Mucosa of descending colon (tissue), 3 donors: ENCODE results near the gene TANK. TPM values are rescaled to one million over a fixed set of nuclear protein-coding genes. Genes with fewer than 3 reads are reported as not detected.
"Not testable (repeated sequence)": the region's sequence is repeated elsewhere in the genome, so short reads cannot be mapped to it uniquely, and the experiment has no call there.

Experiments used
- ATAC-seq: fragments of 200-7000 bp; cut with Tn5 transposase; one replicate; pipeline ENCODE4 v1.9.1; 2020; ENCODE audit warnings: mild to moderate bottlenecking, moderate library complexity
- DNase-seq, 3 donors: peaks; one replicate each; pipeline ENCODE4 v3.0.0-alpha.2; 2020
- H3K36me3 ChIP-seq: fragments of 200-600 bp; one replicate; pipeline ENCODE4 v1.8.0; 2021; ENCODE audit warnings: low read depth, mild to moderate bottlenecking
- H3K4me1 ChIP-seq: fragments of 200-600 bp; one replicate; pipeline ENCODE4 v1.8.0; 2021; ENCODE audit warnings: low read depth, mild to moderate bottlenecking
- H3K4me3 ChIP-seq: fragments of 200-600 bp; one replicate; pipeline ENCODE4 v1.8.0; 2021; ENCODE audit warnings: mild to moderate bottlenecking
- H3K9me3 ChIP-seq: fragments of 200-600 bp; one replicate; pipeline ENCODE4 v1.8.0; 2021; ENCODE audit warnings: mild to moderate bottlenecking
- intact Hi-C, 2 donors: fragments of 100-400 bp; cut with DNase I in 1 of 2; cut with micrococcal nuclease in 1 of 2; formaldehyde crosslinking; loops; one replicate each; pipeline versions ENCODE4 v1.11.0 to v1.11.1; 2022; cut with DNase I, micrococcal nuclease
- total RNA-seq, 3 donors: library from RNA; stranded (reverse); fragmentation: NEBNext Ultra II Directional in 2 of 3; extraction: Animal tissue kit (Norgen Biotek cat#: 25700) in 2 of 3; gene quantifications; one replicate each; pipeline versions ENCODE4 v1.2.1 to v1.2.4, GENCODE V29; 2021 to 2023
- TF ChIP-seq, protein P1 (sequence below): fragments of 200-600 bp; IDR thresholded peaks from one replicate; pipeline ENCODE4 v1.8.0; 2022; ENCODE audit warnings: antibody characterized with exemption, mild to moderate bottlenecking
- donor health status: DM: no; HTN: no; CAD: no; lungs with moderate emphysema.
- donor health status: DM: no; HTN: no; CAD: no.
- donor health status: DM: no; HTN: yes; CAD: no.

TANK gene
- total RNA-seq, 3 donors from 2014 or later, result 57.2 to 77.6 (median 57.2) TPM

DNA sequence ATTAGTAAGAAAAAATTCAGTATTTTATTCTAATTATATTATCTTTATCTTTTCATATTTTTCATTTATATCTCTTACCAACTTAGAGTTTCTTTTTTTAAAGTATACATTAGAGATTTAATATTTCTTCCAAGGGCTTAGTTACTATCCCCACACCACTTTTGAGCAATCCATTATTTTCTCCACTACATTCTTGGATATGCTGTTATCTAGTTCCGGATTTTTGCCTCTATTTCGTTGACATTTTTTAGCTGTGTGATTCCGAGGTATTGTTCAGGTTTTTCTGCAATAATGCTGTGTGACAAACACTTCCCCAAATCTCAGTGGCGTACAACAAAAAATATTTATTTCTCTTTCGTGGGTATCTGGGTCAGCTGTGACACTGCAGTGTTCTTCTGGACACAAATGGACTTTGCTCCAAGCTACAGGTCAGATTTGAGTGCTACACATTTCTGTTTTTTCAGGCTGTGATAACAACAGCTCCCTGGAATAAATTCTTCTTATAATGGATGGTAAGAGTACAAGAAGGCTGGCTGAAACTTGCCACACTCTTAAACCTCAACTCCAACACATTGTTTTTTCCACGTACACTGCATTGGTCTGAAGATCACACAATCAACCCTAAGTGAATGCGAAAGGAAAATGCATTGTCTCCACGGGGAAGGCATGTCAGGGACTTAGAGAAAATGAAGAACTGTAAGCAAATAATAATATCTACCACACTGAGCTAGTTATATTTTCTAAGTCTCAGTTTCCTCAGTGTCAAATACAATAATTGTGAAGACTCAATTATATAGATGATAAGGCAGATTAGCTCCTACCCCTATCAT, 97.1 kb downstream of the TANK start:
- TF ChIP-seq, protein P1, sequence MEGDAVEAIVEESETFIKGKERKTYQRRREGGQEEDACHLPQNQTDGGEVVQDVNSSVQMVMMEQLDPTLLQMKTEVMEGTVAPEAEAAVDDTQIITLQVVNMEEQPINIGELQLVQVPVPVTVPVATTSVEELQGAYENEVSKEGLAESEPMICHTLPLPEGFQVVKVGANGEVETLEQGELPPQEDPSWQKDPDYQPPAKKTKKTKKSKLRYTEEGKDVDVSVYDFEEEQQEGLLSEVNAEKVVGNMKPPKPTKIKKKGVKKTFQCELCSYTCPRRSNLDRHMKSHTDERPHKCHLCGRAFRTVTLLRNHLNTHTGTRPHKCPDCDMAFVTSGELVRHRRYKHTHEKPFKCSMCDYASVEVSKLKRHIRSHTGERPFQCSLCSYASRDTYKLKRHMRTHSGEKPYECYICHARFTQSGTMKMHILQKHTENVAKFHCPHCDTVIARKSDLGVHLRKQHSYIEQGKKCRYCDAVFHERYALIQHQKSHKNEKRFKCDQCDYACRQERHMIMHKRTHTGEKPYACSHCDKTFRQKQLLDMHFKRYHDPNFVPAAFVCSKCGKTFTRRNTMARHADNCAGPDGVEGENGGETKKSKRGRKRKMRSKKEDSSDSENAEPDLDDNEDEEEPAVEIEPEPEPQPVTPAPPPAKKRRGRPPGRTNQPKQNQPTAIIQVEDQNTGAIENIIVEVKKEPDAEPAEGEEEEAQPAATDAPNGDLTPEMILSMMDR, result no peak
- H3K9me3 ChIP-seq, result no peaks in the 10 kb centered on the region
- intact Hi-C loops, result no loop called here
- DNase-seq (no peak), ATAC-seq (no peak)
- H3K4me3 ChIP-seq, result no peak overlapping the region
- no peaks in the 10 kb centered on the region for H3K4me1 ChIP-seq
- H3K36me3 ChIP-seq, result no peaks in the 10 kb centered on the region

DNA sequence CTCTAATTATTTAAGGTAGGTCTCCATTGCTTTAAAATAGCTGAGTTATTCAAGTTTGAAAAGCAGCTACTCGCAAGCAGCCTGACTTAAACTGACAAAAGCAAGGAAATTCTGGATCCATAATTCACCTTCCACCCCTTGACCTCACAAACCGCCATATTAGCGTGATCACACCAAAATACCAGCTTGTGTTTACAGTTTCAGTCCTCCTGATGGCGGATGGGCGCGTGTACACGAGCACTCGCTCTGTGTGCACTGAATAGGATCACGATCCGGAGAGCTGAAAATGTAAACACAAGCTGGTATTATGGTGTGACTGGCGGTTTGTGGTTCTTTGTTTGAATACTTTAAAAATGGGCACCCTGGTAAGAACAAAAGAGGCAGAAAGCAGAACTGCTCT, 105.6 kb downstream of the TANK start:
- ATAC-seq (no peak), DNase-seq (no peak)
- Histone ChIP-seq H3K4me1 (no peaks in the 10 kb centered on the region), H3K36me3 (no peaks in the 10 kb centered on the region), H3K9me3 (no peaks in the 10 kb centered on the region), H3K4me3 (no peak overlapping the region)
- intact Hi-C loops, result no loop called here
- TF ChIP-seq, protein P1, result no peak

DNA sequence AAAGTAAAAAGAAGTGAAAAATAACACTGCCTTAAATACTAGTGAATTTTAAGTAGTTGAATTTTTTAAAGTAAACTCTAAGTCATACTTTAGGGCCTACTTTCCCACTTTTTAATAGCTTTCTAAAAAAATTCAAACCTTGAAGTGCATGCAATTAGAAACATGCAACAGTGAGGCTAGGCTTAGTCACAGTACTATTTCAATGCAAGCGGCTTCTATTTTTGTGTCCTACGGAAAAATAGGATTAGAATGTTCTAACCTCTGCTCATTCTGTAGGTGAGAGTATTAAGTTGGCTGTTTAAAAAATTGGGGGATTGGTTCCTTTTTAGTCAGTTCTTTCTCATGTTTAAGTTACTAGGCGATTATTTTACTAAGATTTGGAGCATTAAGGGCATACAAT, 108.9 kb downstream of the TANK start:
- H3K9me3 ChIP-seq, result peaks cover 3% of the 10 kb centered on the region
- TF ChIP-seq, protein P1, result no peak
- no peaks in the 10 kb centered on the region for H3K4me1 ChIP-seq
- intact Hi-C loops, result no loop called here
- no peak for ATAC-seq
- no peak overlapping the region for H3K4me3 ChIP-seq
- no peaks in the 10 kb centered on the region for H3K36me3 ChIP-seq
- no peak for DNase-seq

DNA sequence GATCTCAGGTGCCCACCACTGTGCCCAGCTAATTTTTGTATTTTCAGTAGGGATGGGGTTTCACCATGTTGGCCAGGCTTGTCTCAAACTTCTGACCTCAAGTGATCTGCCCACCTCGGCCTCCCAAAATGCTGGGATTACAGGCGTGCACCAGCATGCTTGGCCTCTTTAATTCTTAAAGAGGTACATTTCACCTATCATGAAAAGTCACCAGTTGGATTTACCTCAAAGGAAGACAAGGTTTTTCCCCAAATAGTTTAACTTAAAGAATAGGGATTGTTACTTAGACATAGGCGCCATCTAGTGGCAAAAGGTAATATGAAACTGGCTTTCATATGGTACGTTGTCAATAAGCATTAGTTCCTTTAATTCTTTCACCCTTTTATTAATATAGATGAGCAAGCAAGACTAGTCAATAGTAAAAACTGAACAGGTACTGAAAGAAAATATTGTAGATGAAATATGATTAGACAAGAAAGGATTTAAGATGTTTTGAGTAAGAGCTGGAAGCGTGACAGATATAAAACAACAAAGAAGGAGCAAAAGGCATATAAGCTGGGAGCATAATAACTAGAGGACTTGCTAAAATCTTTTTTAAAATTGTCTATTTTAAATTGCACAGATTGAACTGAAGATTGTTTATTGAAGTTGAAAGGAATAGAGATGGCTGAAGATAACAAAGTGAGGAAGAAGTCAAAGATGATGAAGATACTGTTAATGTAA, 113.0 kb downstream of the TANK start:
- Histone ChIP-seq H3K4me3 (no peak overlapping the region), H3K9me3 (peaks cover 3% of the 10 kb centered on the region), H3K36me3 (no peaks in the 10 kb centered on the region), H3K4me1 (no peaks in the 10 kb centered on the region)
- intact Hi-C loops, result loop anchor here in 1 of 2 donors (10.0 kb wide), 1 partner anchor 48 kb away; no protein-coding TSS in a partner anchor
- ATAC-seq, result peak; percentile 34
- TF ChIP-seq, protein P1, result no peak
- peak in 1 of 3 donors; percentile 74 for DNase-seq

DNA sequence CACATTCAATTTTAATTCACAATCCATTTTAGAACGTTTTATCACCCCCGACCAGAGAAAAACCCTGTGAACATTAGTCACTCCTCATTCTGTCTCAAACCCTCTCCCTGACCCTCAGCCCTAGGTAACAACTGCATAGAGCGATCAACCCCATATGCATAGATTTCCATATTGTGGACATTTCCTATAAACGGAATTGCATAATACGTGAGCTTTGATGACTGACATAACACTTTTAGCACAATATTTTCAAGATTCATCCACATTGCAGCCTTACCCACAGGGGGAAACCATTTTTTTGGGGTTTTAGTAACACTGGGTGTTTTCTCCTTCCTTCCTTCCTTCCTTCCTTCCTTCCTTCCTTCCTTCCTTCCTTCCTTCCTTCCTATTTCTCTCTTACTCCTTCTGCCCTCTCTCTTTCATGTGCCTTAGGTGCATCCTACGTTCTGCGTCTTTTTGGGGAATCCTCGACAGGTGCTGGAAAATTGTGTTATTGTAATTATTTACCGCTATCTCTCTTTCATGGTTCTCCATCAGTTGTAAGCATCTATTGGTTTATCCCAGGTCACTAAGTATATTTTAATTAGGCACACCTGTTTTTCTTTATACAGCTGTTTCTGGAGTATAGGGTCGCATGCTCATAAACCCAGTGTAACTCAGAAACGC, 118.5 kb downstream of the TANK start:
- ATAC-seq, H3K4me1 ChIP-seq, DNase-seq, H3K4me3 ChIP-seq, H3K9me3 ChIP-seq, H3K36me3 ChIP-seq: not testable (repeated sequence)
- intact Hi-C loops, result loop anchor here in 1 of 2 donors (10.0 kb wide), 1 partner anchor 54 kb away; no protein-coding TSS in a partner anchor

DNA sequence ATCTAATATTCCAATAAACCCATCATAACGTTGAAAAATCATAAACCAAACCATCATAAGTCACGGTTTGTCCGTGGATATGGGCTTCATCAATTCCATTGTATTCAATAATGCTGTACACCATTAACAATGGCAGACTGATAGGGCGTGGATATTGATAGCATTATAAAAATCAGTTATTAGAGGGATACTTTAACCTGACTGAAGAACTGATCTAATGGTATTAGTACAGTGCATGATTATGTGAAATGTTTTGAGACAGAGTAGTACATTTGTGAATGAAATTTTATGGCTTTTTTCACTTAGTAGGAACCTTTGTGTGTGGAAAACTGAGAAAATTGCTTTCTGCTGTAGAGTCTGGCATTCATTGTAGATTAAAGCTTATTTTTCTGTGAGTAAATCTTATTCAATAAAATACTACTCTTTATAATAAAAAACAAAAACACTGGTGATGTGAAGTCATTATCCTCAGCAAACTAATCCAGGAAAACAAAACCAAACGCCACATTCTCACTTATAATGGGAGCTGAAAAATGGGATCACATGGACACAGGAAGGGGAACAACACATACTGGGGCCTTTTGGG, 119.1 kb downstream of the TANK start:
- intact Hi-C loops, result loop anchor here in 1 of 2 donors (10.0 kb wide), 1 partner anchor 55 kb away; no protein-coding TSS in a partner anchor
- H3K36me3 ChIP-seq, DNase-seq, ATAC-seq, H3K4me3 ChIP-seq, H3K4me1 ChIP-seq, H3K9me3 ChIP-seq: not testable (repeated sequence)

DNA sequence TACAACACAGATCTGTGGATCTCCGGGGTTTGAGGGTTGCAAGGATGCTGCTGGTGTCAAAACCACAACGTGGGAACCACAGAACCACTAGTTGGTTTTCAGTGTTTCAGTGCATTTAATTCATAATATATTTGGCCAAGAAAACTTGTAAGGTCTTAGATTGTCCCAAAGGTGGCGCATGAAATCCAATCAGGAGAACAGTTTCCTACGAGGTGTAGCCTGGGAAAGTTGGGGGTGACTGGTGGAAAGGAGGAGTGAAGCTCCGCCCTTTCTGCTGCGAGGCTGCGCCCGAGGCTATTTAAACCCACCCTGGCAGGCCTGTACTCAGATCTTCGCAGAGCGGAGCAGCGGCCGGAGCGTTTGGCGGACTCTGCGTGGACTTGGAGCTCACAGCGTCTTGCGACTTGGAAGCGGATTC, 120.7 kb downstream of the TANK start:
- H3K36me3 ChIP-seq, H3K4me3 ChIP-seq, H3K4me1 ChIP-seq, ATAC-seq, H3K9me3 ChIP-seq, intact Hi-C loops: not testable (repeated sequence)
- peak in 2 of 3 donors; percentile 42 to 88 for DNase-seq

DNA sequence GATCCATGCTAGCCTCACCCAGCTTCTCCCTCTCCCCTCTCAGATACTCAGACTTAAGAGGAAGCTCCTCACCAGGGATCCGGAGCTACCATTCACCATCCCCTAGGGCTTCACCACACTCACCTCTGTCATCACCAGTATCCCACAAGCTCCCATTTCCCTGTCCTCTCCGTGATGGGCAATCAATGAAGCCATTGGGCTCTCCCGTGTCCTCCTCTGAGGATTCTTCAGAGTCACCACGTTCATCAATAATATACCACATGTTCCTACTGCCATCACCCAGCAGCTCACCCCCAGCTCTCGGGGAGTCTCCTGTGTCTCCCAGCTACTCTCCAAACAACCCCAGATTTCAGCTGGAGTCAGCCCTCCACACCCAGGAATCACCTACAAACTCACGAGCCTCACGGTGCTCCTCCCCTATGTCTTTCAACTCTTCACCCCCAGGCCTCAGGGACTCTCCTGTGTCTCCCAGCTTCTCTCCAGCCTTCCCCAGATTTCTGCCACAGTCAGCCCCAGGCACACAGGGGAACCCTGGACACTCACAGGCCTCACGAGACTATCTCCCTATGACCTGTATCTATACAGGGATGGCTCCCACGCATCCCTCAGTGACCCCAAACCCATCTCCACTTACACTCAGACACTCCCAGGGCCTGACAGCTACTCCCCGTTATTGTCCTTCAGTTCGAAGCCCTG, 121.5 kb downstream of the TANK start:
- H3K36me3 ChIP-seq, H3K9me3 ChIP-seq, intact Hi-C loops, H3K4me1 ChIP-seq, ATAC-seq, DNase-seq, H3K4me3 ChIP-seq: not testable (repeated sequence)

DNA sequence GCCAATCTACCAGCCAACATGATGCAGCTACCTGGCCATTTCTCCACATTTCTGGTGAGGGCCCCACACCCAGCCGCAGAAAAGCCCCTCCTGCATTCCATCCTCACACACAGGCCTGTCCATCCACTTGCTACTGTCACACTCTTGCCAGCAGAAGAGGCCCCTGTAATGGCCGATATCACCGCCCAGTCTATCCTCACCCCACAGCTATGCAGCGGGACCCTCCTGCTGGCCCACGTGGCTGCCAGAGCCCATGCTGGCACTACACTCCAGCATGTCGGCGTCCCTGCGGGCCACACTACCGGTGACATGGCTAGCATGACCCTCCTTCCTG, 122.0 kb downstream of the TANK start:
- H3K9me3 ChIP-seq, ATAC-seq, H3K4me1 ChIP-seq, H3K4me3 ChIP-seq, H3K36me3 ChIP-seq, DNase-seq, intact Hi-C loops: not testable (repeated sequence)
